Putamen (tissue), 1 donor: ENCODE results near the gene GAB2.
"Not testable (repeated sequence)": the region's sequence is repeated elsewhere in the genome, so short reads cannot be mapped to it uniquely, and the experiment has no call there.

Source experiments
- DNase-seq: peaks from one replicate; pipeline ENCODE4 v3.0.0-alpha.2; 2016; ENCODE audit warnings: low spot score

Gene GAB2

DNA sequence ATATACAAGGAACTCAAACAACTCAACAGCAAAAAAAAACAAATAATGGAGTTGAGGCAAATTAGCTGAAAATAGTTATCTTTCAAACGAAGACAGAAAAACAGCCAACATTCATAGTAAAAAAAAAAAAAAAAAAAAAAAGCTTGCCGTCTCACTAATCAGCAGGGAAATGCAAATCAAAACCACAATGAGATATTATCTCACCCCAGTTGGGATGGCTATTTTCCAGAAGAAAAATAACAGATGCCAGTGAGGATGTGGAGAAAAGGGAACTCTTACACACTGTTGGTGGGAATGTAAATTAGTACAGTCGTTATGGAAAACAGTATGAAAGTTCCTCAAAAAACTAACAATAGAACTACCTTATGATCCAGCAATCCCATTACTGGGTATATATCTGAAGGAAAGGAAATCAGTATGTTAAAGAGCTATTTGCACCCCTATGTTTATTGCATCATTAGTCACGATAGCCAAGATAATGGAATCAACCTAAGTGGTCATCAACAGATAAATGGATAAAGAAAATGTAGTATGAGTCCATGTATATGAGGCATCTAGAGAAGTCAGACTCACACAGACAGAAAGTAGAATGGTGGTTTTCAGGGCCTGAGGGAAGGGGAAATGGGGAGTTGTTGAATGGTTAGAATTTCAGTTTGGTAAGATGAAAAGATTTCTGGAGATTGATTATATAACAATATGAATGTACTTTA, 172.9 kb downstream of the GAB2 start:
- DNase-seq, result peak; percentile 63

GRCh38 chr11:78244080-78244479, 173.5 kb downstream of the GAB2 start:
- DNase-seq, result no peak

- DNase-seq, result no peak
These were observed 176.1 kb downstream of the GAB2 start for GRCh38 chr11:78241475-78241874.

DNA sequence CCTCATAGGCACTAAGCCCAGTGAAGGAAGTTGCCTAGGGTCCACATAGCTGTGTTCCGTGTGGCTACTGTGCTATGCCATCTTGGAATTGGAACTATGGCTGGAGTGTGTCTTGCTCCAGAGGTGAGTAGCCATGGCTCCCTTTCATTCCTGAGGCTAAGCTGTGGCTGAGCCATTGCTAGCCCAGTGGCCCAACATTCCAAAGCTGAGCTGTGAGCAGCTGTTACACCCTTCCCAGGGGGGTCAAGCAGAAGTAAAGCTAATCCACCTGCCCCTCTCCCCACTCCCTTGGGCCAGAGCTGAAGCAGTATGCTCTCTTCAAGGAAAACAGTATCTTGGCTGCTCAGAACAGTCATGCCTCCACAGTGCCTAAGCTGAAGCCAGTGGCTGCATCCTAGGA, 177.8 kb downstream of the GAB2 start:
- no peak for DNase-seq

DNA sequence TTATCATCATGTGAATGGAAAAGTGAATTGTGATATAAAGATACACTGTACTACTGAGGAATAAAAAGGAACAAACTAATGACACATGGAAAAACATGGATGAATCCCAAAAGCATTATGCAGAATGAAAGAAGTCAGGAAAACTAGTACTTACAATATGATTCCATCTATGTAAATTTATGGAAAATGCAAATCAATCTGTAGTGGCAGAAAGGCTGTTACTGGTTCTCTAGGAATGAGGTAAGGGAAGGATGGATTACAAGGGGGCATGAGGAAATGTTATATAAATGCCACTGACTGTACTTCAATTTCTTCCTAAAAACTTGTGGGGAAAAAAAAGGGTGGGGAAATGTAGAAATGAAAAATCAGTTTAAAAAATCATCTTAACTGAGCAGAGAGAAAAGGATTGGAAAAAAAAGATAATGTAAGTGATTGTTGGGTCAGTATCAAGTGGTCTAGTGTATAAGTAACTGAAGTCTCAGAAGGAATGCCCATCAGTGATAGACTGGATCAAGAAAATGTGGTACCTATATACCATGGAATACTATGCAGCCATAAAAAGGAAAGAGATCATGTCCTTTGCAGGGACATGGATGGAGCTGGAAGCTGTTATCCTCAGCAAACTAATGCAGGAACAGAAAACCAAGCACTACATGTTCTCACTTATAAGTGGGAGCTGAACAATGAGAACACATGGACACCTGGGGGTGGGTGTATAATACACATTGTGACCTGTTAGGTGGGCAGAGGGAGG, 180.2 kb downstream of the GAB2 start:
- DNase-seq, result no peak

GRCh38 chr11:78234006-78234405, 183.6 kb downstream of the GAB2 start:
- DNase-seq, result no peak

- DNase-seq, result not testable (repeated sequence)
These were observed 184.6 kb downstream of the GAB2 start for GRCh38 chr11:78233046-78233445.

DNA sequence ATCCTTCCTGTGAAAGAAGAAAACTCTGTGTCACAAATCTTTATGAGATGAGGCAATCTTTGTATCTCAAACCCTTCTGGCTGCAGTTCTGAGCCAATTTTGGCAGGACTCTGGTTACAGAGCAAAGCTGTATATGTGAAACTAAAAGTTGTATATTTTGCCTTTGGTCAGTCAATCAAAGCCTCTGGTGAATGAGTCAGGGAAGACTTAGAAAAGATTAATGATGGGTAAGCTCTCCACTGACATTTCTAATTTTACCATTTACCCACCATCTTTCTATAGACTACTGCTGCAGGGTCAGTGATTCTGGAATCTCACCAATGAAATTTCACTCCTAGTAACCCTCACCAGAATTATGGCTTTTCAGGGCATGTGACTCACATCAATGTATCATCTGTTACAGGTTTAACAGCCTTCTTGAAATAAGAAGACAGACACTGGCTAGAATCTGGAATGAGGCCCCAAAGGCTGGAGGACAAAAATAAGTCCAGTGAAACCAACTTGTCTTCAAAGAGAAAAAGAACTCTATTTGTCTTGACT, 185.6 kb downstream of the GAB2 start:
- no peak for DNase-seq

- DNase-seq, result no peak
These were observed 187.3 kb downstream of the GAB2 start for GRCh38 chr11:78230161-78230877.

- DNase-seq, result no peak
These were observed 188.5 kb downstream of the GAB2 start for GRCh38 chr11:78229106-78229505.

DNA sequence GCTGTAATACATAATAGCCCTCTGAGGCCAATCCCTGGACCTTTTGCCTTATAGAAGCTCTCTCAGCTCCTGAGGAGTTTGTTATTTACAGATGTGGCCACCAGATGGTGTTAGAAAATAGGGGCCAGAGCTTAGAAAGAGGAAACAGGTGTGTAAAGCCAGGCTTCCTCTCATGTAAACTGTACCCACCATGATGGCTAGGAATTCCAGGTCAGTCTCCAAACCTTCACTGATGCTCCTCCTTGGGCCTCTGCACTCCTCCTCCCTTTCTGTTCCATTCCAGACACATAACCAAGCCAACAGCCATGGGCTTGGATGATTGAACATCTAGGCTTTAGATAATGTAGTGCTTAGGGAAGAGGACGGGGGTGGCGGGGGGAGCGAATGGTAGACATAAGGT, 189.2 kb downstream of the GAB2 start:
- DNase-seq, result peak; percentile 65

DNA sequence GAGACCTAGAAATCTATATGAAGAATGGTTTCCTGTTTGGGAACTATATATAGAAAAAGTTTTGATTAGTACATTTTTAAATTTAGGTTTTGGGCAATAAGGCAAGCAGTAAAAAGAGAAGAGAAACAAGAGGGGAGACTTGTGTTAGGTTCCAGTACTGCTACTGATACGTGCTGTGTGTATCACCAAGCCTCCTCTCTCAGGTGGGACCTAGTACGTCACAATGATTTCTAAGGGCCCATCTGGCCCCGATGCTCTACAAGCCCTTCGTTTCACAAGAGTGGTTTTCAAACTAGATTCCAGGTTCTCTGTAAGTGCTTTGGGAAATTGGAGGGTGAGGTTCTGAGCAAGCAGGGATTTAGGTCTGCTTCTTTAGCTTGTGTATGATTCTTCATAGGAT, 189.7 kb downstream of the GAB2 start:
- no peak for DNase-seq

GRCh38 chr11:78226684-78227680, 190.6 kb downstream of the GAB2 start:
- no peak for DNase-seq

DNA sequence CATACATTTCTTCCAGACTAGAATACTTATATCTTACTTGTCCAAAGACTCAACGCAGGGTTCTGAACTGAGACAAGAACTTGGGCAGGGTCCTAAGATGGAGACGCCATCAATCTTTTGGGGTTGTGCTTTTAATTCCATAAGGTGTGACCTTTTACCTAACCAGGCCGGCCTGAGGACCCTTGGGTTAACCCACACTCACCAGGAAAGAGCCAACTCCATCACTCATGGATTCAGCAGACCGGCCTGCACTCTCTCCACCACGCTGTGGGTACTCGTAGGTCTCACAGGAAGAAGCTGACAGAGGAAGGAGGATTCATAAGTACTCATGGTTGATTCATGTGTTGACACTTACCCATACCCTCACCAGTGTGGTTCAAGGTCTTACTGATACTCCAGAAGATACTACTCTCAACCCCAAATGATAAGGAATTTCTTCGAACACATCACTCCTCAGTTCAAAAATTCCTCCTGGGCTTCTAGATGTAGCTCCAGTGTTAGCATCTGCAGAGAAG, 192.7 kb downstream of the GAB2 start:
- DNase-seq, result no peak

- no peak for DNase-seq
These were observed 193.1 kb downstream of the GAB2 start for GRCh38 chr11:78224506-78224905.

DNA sequence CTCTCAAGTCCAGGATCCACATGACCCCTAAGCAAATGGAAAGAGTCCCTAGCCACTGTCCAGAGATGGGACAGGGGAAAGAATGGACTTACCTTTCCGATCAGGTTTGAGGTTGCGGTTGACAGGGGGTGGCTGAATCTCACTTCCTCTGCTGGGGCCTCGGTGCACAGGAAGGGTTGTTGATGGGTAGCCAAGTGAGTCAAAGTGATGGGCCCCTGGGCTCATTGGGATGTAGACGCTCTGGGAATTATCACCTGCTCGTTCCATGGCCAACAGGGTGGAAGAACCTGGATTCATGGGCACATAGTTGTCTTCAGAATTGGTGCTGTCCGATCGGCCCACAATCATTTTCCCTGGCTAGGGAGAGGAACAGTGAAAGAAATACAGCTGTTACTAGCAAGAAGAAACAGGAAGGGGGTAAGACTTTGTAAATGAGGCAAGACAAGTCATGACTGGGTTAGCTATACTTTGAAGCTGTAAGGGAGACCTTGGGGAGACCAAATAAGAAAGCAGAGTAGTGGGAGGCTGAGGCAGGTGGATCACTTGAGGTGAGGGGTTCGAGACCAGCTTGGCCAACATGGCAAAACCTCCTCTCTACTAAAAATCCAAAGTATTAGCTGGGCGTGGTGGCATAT, 194.2 kb downstream of the GAB2 start:
- no peak for DNase-seq

DNA sequence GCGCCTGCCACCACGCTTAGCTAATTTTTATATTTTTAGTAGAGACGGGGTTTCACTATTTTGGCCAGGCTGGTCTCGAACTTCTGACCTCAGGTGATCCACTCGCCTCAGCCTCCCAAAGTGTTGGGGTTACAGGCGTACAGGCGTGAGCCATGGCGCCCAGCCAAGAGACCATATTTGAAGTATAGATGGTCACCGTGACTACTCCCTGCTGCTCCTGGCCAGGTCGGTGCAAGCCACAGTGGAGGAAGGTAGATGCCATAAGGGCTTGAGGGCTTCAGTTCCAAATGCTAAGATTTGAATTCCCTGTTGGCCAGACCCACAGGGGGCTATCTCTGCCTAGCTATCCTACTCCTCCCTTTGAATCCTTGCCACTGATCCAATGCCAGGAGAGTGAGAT, 194.9 kb downstream of the GAB2 start:
- DNase-seq, result not testable (repeated sequence)

DNA sequence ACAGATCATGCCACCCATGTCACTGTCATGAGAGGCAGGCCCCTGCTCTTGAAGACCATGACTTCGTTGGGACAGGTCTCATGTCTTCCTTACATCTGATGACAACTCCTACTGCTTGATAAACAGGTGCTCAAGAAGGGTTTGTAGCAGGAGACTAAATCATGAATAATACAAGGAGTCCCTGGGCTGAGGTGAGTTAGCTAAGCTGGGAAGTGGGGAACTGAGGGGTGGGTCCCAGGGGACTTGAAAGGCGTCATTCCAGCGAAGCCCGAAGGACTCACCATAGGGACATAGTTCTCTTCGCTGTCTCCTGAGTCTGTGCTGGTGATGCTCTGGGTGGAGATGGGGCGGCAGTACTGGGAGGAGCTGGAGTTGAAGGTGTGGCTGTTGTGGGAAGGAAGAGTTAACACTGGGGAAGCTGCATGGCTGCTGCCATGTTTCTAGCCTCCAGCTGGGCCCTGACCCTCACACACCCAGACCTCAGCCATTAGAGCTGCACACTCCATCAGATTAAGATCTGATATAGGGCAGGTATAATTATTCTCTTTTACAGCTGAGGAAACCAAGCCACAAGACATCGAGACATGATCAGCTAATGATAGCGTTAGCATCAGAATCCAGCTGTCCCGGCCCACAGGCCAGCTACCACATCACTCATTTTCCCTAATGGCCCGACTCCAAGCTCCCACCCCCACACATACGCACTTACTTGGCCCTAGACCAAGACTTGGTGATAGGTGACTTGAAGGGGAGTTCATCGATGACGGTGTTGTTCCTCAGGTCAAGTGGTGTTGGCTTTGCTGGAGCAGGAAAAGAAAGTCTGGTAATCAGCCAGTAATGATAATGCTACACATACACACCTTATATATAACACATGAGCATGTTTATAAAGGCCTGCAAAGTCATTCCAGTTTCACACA, 196.0 kb downstream of the GAB2 start:
- no peak for DNase-seq
